HepG2 (cell line): Measurements from ENCODE around the gene MXRA8. TPM values are rescaled to one million over a fixed set of nuclear protein-coding genes. Genes with fewer than 3 reads are reported as not detected.

Experiments
- BCL6 ChIP-seq: IDR thresholded peaks from 2 replicates; pipeline ENCODE4 v1.6.1; 2016; ENCODE audit warnings: missing genetic modification reagents, missing compliant biosample characterization
- CAMTA2 ChIP-seq: sonication (generic); formaldehyde crosslinking; IDR thresholded peaks from 2 replicates; pipeline ENCODE4 v1.4.0; 2020; ENCODE audit warnings: mild to moderate bottlenecking, missing genetic modification reagents, borderline replicate concordance
- CSRNP1 ChIP-seq: sonication (generic); formaldehyde crosslinking; IDR thresholded peaks from 2 replicates; pipeline ENCODE4 v1.8.1; 2023; ENCODE audit warnings: mild to moderate bottlenecking, missing genetic modification reagents
- GRHL1 ChIP-seq: sonication (generic); formaldehyde crosslinking; conservative IDR thresholded peaks from 2 replicates; pipeline ENCODE4 v1.8.0; 2022; ENCODE audit warnings: missing genetic modification reagents
- NR1H2 ChIP-seq: sonication (generic); formaldehyde crosslinking; IDR thresholded peaks from 2 replicates; pipeline ENCODE4 v1.8.1; 2022; ENCODE audit warnings: low read depth, missing genetic modification reagents, borderline replicate concordance
- PRDM4 ChIP-seq: sonication (generic); formaldehyde crosslinking; IDR thresholded peaks from 2 replicates; pipeline ENCODE4 v1.9.0; 2021; ENCODE audit warnings: missing genetic modification reagents, borderline replicate concordance
- SNAI1 ChIP-seq: sonication (generic); formaldehyde crosslinking; IDR thresholded peaks from 2 replicates; pipeline ENCODE4 v1.5.0; 2020; ENCODE audit warnings: mild to moderate bottlenecking, missing genetic modification reagents, borderline replicate concordance
- SRSF4 ChIP-seq: fragments of 200-400 bp; formaldehyde crosslinking; IDR thresholded peaks from one replicate; pipeline ENCODE4 v1.6.1; 2018; ENCODE audit warnings: mild to moderate bottlenecking, low read depth, low read length, moderate library complexity; ENCODE audit not compliant: poor library complexity, severe bottlenecking
- TBL1XR1 ChIP-seq: fragments of 150-350 bp; IDR thresholded peaks from 2 replicates; pipeline ENCODE4 v1.6.1; 2014; ENCODE audit warnings: borderline replicate concordance, low read length; ENCODE audit not compliant: partially characterized antibody
- TBP ChIP-seq: sonication (generic); formaldehyde crosslinking; IDR thresholded peaks from 2 replicates; pipeline ENCODE4 v1.5.0; 2020; ENCODE audit warnings: missing genetic modification reagents
- TCF7L2 ChIP-seq: IDR thresholded peaks from 2 replicates; pipeline ENCODE4 v1.6.1; 2011; ENCODE audit warnings: mild to moderate bottlenecking, low read depth, low read length, moderate library complexity
- ZNF124 ChIP-seq: sonication (generic); formaldehyde crosslinking; IDR thresholded peaks from 2 replicates; pipeline ENCODE4 v1.4.0; 2020; ENCODE audit warnings: missing genetic modification reagents
- ZNF382 ChIP-seq: sonication (generic); formaldehyde crosslinking; IDR thresholded peaks from 2 replicates; pipeline ENCODE4 v1.5.0; 2020; ENCODE audit warnings: missing genetic modification reagents, mild to moderate bottlenecking, borderline replicate concordance
- ZNF567 ChIP-seq: sonication (generic); formaldehyde crosslinking; IDR thresholded peaks from 2 replicates; pipeline ENCODE4 v1.8.1; 2023; ENCODE audit warnings: mild to moderate bottlenecking, missing genetic modification reagents, borderline replicate concordance
- ZNF749 ChIP-seq: sonication (generic); formaldehyde crosslinking; IDR thresholded peaks from 2 replicates; pipeline ENCODE4 v1.8.0; 2022; ENCODE audit warnings: mild to moderate bottlenecking, missing genetic modification reagents, moderate library complexity, borderline replicate concordance
- polyA plus RNA-seq, 8 experiments: library from polyadenylated mRNA; depleted of rRNA in 3 of 8; stranded (reverse) in 7 of 8; unstranded in 1 of 8; fragments of >200 nt; fragmentation: Illumina TruSeq in 4 of 8; extraction: Trizol in 4 of 8; gene quantifications; 2 replicates each; pipeline versions ENCODE4 v1.2.1 to v1.2.3, GENCODE V29; 2011 to 2016; ENCODE audit warnings: low read depth in 4 of 8, missing spikeins in 1 of 8, mixed read lengths in 1 of 8; ENCODE audit not compliant: insufficient read depth in 1 of 8
- total RNA-seq, 5 experiments: library from RNA; depleted of rRNA; stranded (reverse); fragments of >200 nt; fragmentation: Illumina TruSeq; extraction: Trizol; gene quantifications; 2 replicates each; pipeline ENCODE4 v1.2.3, GENCODE V29; 2016; ENCODE audit warnings: low read depth in 1 of 5
- TF ChIP-seq, protein P1 (sequence below): sonication (generic); formaldehyde crosslinking; IDR thresholded peaks from 2 replicates; pipeline ENCODE4 v1.8.0; 2022; ENCODE audit warnings: mild to moderate bottlenecking, missing genetic modification reagents
- TF ChIP-seq, protein P2 (sequence below): sonication (generic); formaldehyde crosslinking; IDR thresholded peaks from 2 replicates; pipeline ENCODE4 v1.5.1; 2020; ENCODE audit warnings: mild to moderate bottlenecking, missing genetic modification reagents, borderline replicate concordance
- TF ChIP-seq, protein P3 (sequence below): sonication (generic); formaldehyde crosslinking; IDR thresholded peaks from 2 replicates; pipeline ENCODE4 v1.4.0; 2020; ENCODE audit warnings: missing genetic modification reagents
- TF ChIP-seq, protein P4 (sequence below): IDR thresholded peaks from 2 replicates; pipeline ENCODE4 v1.6.1; 2012; ENCODE audit warnings: inconsistent platforms

Gene MXRA8
- total and polyA plus RNA-seq, 2 of the 13 experiments (the other 11 are each of a cell fraction or from before 2014, with no cell fraction given), result 19.8 to 44.8 TPM

DNA sequence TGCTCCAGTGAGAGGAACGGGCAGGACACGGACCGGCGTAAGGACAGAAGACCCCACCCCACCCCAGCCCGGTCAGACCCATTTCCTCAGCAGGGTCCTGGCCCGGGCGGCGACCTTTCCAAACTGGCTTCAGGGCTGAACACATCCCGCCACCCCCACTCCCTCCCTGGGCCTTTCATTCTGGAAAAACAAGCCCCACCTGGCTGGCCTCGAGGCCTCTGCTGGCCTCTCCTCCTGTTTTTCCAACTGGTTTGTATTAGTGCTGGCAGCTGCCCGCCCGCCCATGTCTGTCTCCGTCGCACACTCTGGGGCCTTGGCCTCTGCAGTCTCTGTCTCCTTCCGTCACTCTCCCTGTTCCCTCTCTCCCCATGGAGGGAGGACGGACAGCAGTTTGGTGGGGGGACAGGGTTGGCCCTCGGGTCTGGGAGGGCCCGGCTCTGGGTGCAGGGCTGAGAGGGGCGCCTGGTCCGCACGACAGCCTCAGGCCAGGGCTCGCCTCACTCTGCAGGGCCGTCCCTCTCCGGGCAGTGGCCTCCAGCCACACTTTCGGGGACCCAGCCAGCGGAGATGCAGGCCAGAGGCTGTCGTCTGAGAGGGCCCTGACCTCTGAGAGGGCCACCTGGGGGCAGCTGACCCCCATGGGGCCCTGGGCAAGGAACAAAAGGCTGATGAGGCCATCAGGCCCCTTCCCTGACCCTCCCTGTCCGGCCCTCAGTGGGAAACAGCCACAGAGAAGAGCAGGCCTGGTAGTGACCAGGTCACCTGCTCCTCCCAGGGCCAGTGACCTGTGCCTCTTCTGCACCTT is 1.5 kb upstream of the MXRA8 start (continued):
- TF ChIP-seq PRDM4 (CRISPR knock-in tag), result no peak
- TF ChIP-seq BCL6, result peak; percentile 74
- TF ChIP-seq ZNF124 (CRISPR knock-in tag), result no peak
- TF ChIP-seq ZNF749 (CRISPR knock-in tag), result no peak
- no peak for TF ChIP-seq SRSF4
- no peak for TF ChIP-seq TBP
- TF ChIP-seq, protein P1, sequence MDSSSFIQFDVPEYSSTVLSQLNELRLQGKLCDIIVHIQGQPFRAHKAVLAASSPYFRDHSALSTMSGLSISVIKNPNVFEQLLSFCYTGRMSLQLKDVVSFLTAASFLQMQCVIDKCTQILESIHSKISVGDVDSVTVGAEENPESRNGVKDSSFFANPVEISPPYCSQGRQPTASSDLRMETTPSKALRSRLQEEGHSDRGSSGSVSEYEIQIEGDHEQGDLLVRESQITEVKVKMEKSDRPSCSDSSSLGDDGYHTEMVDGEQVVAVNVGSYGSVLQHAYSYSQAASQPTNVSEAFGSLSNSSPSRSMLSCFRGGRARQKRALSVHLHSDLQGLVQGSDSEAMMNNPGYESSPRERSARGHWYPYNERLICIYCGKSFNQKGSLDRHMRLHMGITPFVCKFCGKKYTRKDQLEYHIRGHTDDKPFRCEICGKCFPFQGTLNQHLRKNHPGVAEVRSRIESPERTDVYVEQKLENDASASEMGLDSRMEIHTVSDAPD, result no peak
- TF ChIP-seq, protein P2, sequence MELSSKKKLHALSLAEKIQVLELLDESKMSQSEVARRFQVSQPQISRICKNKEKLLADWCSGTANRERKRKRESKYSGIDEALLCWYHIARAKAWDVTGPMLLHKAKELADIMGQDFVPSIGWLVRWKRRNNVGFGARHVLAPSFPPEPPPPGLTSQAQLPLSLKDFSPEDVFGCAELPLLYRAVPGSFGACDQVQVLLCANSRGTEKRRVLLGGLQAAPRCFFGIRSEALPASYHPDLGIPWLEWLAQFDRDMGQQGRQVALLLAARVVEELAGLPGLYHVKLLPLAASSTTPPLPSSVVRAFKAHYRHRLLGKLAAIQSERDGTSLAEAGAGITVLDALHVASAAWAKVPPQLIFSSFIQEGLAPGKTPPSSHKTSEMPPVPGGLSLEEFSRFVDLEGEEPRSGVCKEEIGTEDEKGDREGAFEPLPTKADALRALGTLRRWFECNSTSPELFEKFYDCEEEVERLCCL (CRISPR knock-in tag), result no peak
- TF ChIP-seq SNAI1 (CRISPR knock-in tag), result no peak
- no peak for TF ChIP-seq TBL1XR1
- TF ChIP-seq TCF7L2, result no peak
- no peak for TF ChIP-seq GRHL1 (CRISPR knock-in tag)
- TF ChIP-seq ZNF567 (CRISPR knock-in tag), result no peak
- TF ChIP-seq NR1H2, result no peak
- TF ChIP-seq, protein P3, sequence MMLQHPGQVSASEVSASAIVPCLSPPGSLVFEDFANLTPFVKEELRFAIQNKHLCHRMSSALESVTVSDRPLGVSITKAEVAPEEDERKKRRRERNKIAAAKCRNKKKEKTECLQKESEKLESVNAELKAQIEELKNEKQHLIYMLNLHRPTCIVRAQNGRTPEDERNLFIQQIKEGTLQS (CRISPR knock-in tag), result no peak
- no peak for TF ChIP-seq ZNF382 (CRISPR knock-in tag)
- peak; percentile 90 for TF ChIP-seq CSRNP1 (CRISPR knock-in tag)
- no peak for TF ChIP-seq CAMTA2 (CRISPR knock-in tag)
- TF ChIP-seq, protein P4, sequence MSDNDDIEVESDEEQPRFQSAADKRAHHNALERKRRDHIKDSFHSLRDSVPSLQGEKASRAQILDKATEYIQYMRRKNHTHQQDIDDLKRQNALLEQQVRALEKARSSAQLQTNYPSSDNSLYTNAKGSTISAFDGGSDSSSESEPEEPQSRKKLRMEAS, result peak; percentile 33; the same call in 1 of the 2 replicates
